DMS114 treated with DMSO at 0.1 percent for 48 hours (cell line): ENCODE measurements around the gene P2RX5.
"Not testable (repeated sequence)": the region's sequence is repeated elsewhere in the genome, so short reads cannot be mapped to it uniquely, and the experiment has no call there.

ENCODE experiments used
- DNase-seq: peaks from one replicate; lab custom pipeline; 2025; ENCODE audit not compliant: unreplicated experiment; lab: John Stamatoyannopoulos, UW

Gene P2RX5

DNA sequence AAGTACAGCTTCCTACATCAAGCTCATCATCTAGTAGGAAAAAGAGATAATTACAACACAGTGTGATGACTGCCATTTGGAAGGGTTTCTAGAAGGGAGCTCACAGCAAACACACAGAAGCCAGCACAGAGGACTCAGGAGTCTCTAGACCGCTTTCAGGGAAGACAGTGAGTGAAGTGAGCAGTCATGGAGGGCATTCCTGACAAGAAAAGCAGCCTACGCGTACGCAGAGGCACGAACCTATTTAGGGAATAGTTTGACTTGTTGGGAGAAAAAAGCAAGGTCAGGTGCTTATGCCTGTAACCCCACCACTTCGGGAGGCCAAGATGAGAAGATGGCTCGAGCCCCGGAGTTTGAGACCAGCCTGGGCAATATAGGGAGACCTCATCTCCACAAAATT is 19.3 kb upstream of the P2RX5 start:
- DNase-seq = no peak

DNA sequence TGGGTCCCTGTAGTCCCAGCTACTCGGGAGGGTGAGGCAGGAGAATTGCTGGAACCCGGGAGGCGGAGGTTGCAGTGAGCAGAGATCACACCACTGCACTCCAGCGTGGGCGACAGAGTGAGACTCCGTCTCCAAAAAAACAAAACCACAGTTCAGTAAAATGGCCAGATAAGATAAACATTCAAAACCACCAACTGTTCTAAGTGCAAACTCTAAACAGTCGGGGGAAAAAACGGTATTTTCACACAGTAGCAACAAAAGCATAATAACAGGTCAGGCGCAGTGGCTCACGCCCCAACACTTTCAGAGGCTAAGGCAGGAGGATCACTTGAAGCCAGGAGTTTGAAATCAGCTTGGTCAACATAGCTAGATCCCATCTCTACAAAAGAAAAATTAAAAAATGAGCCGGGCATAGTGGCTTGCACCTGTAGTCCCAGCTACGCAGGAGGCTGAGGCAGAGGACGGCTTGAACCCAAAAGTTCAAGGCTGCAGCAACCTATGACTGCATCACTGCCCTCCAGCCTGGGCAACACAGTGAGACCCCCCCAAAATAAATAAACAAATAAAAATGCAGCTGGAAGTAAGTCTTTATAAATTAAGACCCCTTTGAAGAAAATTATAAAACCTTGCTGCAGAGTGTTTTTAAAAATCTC is 17.0 kb upstream of the P2RX5 start:
- DNase-seq = no peak

DNA sequence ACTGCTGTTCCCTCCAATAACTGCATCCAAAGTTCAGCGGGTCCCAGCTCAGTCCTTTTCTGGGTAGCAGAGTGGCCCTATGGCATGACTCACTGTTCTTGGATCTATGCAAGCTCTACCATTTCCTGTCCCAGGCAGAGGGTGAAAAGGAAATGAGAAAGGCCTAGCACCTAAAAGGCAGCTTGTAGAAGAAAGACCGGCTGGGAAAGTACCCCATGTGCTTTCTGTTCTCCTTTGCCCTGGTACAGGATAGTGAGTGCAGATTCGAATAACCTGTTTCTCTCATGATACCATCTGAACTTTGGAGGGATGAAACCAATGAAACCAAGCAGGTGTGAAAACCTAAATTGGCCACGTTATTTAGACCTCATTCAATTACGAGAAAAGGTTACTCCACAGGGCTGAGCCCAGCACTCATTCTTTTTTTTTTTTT is 15.0 kb upstream of the P2RX5 start:
- no peak for DNase-seq

DNA sequence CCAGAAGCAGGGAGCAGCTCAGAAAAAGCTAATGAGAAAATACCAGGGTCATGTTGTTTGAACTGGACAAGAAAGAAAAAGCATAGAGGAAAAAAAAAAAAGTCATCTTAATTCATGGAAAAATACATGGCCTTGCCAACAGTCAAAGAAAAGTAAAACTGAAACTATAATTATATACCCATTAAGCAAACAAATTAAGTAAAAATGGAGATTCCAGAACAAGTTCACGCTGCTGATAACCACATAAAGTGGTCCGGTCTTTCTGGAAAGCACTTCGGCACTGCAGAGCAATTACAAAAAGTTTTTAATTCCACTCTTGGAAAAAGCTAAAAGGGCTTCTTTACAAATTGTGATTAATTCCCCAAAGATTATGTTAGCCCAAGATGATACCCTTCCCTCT is 12.4 kb upstream of the P2RX5 start:
- no peak for DNase-seq

DNA sequence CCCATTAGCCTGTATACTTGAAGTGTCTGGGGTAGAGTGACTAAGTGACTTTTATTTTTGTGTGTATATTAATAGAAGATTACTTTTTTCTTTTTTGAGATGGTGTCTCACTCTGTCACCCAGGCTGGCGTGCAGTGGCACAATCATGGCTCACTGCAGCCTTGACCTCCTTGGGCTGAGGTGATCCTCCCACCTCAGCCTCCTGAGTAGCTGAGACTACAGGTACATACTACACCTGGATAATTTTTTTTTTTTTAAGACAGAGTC is 9.7 kb upstream of the P2RX5 start:
- DNase-seq = not testable (repeated sequence)

DNA sequence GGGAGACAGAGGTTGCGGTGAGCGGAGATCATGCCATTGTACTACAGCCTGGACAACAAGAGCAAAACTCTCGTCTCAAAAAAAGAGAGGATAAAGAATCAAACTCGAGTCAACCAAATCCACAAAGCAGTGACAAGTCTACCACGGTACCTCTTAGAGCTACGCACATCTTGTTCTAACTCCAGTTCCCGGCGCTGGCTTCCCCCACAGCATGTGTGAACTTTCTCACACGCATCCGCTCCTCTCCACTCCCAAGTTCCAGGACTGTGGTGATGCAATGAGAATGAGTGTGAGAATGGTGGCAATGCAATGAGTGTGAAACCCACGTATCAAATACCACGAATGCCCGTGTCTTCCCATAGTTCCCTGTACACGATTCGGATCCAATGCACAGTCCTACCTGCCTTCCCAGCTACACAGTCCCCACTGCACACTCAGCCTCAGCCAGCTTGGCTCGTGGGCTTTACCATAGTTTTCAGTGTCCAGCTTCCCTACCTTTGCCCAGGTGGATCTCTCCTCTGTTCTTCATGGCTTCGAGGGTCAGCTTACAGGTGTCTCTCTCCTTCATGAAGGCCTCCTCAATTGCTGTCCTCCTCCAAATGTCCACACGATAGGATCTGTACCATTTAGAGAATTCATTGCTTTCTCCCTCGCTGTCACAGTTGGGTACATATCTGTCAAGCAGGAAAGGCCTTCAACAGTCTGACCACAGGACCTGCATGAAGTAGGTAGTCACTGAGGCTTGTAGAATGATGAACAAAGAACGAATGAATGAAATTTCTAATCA is 9.2 kb upstream of the P2RX5 start:
- no peak for DNase-seq

DNA sequence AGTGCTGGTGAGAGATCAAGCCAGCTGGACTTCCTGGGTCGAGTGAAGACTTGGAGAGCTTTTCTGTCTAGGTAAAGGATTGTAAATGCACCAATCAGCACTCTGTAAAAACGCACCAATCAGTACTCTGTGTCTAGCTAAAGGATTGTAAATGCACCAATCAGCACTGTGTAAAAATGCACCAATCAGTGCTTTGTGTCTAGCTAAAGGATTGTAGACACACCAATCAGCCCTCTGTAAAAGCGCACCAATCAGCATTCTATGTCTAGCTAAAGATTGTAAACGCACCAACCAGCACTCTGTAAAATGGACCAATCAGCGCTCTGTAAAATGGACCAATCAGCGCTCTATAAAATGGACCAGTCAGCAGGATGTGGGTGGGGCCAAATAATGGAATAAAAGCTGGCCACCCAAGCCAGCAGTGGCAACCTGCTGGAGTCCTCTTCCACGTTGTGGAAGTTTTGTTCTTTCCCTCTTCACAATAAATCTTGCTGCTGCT is 6.1 kb upstream of the P2RX5 start:
- not testable (repeated sequence) for DNase-seq

DNA sequence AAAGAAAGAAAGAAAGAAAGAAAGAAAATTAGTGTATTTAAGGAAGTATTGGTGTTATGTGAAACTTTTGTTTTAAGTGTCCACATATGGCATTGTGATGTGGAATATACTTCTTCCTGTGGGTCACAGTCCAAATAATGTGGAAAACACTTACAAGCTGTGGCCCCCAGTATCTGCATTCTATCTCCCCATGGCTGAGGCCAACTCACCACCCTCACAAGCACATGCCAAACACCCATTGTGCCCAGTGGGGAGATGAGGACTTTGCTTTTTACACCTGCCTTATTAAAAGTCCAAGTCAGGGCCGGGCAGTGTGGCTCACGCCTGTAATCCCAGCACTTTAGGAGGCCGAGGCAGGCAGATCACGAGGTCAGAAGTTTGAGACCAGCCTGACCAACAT is 4.0 kb upstream of the P2RX5 start:
- DNase-seq = no peak

DNA sequence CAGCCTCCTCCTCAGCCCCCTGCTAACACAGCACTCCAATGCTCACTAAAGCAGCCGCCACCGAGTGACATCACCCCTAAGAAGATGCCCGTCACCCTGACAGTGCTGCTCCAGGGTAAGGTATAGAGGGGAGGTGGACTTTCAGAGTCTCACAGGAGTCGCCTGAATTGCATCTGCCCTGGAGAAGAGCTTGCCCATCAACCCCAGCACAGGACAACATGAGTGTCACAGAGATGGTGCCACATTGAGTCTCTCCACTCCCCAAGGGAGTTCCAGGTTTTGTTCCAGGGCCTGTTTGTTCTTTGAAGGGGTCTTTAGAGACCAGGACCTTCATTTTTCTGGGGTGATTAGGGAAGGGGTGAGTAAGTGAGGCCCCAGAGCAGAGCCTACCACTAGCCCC is 2.2 kb upstream of the P2RX5 start:
- DNase-seq = no peak

DNA sequence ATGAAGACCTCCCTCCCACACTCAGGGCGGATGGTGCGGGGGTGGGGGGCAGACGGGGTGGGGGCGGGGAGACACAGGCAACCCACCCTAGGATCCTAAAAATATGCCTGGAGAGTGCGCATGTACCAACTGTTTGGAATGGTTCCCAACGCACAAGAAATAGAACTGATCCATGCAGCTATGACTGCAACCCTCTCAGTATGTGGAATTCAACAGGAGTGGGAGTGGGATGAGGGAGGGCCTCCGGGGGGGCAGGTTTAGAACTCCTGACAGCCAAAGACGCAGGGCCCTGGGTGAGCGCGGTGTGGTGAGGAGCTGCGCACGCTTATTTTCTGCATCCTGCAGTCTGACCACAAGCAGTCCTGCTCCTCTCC is 1.1 kb upstream of the P2RX5 start:
- DNase-seq = no peak

DNA sequence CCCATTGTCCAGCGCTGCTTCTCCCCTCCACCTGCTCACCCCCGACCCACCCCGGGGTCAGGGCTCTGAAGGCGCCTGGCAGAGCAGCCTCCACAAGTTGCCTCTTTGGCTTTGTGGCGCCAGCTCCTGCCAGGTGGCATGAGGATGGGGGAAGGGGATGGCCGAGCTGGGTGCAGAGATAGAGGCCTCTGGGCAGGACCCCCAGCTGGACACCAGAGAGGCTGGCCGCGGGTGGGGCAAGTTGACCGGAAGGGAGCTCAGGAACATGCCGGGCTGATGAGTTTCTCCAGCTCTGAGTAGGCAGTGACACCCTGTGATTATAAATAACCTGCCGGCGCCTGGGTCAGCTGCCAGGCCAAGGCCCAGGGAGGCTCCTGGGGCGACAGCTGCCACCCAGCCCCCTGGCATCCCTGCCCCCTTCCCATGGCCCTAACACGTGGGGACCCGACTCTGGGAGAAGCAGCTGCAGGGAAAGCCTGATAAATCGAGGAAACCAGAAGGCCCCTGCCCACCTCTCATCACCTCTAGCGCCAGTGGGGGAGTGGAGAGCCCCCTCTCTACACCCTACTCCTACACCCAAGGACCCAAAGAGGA is 729 bp downstream of the P2RX5 start:
- no peak for DNase-seq

DNA sequence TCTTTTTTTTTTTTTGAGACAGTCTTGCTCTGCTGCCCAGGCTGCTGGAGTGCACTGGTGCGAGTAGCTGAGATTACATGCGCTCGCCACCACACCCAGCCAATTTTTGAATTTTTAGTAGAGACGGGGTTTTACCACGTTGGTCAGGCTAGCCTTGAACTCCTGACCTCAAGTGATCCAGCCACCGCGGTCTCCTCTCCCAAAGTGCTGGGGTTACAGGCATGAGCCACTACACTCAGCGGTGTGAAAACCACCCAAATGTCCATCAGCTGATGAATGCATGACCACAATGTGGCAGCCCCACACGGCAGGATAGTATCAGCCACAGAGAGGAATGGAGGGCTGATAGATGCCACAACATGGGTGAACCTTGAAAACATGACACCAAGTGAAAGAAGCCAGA is 2.1 kb downstream of the P2RX5 start:
- DNase-seq = no peak

DNA sequence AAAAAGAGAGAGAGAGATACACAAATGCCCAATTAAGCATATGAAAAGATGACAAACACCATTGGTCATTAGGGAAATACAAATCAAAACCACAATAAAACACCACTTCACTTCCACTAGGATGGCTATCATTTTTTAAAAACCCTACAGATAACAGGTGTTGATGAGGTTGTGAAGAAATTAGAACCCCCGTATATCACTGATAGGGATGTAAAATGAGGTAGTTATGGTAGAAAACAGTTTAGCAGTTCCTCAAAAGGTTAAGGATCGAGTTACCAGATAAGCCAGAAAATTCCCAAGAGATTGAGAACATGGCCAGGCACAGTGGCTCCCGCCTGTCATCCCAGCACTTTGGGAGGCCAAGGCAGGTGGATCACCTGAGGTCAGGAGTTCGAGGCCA is 2.8 kb downstream of the P2RX5 start:
- no peak for DNase-seq

DNA sequence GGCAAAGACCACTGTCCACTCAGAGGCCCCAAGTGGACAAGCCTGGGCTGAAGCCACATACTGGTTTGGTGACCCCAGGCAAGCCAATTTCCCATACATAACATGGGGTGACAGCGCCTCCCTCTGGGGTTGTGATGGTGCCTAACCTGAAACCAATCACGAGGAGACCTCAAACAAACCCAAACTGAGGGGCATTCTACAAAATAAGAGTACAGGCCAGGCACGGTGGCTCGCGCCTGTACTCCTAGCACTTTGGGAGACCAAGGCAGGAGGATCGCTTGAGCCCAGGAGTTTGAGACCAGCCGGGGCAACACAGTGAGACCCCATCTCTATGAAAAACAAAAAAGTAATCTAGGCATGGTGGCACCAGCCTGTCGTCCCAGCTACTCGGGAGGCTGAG is 3.6 kb downstream of the P2RX5 start:
- DNase-seq = no peak

DNA sequence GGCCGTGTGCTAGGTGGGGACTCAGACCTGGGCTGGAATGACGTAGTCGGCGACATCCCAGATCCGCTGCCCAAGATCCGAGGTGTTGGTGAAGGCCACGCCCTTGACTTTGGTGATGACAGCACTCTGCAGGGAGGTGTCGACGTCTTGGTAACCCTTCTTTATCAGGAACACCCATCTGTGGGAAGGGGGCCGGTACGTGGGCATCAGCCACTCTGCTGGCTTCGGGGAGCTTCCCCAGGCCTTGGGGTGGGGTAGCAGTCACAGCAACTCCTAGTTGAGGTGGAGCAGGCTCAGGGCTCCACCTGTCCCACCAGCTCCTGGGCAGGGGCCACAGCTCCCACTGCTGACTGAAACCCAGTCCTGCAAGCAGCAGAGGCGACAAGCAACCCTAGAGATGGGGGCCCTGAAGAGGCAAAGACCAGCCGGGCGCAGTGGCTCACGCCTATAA is 4.3 kb downstream of the P2RX5 start:
- DNase-seq = no peak

DNA sequence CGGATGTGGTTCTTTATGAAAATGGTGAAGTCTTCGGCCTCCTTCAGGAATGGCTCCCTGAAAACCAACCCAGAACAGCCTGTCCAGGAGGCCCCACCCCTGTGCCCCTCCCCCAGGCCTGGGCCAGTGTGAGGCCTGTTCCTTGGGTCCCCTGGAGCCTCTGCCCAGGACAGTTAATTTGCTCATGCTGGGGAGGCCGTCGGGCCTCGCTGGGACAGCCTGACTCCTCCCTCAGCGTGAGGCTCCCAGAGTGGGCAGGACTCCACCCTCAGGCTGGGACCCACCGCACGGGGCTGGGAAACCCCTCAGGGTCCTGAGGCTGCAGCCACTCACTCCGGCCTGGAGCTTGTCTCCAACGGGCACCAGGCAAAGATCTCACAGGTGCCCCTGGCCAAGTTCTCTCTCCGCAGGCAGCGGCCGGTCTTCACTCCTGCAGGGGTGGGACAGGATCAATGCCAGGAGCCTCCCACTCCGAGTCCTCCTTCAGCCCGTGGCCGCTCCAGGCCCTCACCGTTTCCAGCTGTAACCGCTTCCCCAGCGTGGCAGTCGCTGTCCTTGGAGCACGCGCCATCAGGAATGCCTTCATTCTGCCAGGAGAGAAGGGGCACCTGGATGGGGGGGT is 5.8 kb downstream of the P2RX5 start:
- no peak for DNase-seq

DNA sequence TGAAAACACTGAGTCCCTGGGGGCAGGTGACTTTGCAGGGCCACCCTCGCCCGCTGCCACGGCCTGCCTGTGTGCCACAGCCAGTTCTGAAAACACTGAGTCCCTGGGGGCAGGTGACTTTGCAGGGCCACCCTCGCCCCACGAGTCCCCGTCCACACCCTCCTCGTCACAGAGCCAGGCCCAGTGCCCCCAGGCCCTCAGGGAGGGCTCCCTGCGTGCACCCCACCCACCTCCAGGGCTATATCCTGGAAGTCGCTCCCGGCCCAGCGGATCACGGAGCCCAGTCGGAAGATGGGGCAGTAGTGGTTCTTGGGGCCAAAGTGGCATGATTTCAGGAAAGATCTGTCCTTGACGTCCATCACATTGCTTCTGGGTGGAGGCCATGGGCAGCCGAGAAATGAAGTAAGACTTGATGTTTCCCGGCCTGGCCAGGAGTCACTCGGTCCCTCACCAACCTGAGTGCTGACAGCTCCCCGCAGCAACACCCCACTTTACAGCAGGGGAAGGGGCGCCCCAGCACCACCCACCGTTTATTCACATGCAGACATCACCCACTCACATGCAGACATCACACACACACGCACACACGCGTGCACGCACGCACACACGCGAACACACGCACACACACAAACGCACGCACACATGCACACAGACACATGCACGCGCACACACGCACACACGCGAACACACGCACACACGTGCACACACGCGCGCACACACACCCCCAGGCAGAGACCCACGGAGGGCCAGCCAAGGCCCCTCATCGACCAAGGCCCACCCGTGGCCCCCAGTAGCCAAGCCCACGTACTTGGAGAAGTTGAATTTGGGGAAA is 6.5 kb downstream of the P2RX5 start:
- no peak for DNase-seq

DNA sequence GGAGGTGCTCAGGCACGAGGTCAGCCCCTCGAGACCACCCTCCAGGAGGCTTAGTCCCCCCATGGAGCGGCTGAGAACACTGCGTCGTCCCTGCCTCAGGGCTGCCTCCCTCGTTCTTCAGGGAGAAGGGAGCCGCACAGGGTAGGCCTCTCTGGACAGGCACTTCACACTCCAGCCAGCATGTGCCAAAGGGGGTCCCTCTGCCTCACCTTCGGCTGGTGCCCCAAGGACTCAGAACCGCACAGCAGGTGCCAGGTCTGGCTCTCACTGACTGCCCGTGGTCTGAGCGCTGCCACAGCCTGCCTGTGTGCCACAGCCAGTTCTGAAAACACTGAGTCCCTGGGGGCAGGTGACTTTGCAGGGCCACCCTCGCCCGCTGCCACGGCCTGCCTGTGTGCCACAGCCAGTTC is 7.1 kb downstream of the P2RX5 start:
- DNase-seq = no peak

DNA sequence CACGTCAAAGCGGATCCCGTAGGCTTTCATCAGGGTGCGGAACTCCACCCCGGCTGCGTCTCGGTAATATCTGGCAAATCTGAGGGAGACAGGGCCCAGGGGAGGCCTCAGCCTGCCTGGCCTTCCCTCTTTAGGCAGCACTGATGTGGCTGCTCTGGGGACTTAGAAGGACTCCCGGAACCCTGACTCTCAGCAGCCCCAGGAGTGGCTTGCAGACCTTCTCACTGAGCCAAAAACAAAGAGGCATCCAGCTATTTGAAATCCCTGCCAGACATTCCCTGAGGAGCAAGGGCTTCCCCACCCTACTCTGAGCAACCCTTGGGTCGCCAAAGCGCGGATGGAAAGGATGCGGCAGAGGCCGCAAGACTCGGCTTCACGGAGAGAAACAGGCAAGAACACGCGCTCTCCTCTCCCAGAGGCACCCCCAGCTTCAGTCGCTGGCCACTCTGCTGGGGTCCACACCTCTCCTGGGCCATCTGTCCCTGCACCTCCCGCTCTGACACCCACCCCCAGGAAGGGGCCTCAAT is 7.9 kb downstream of the P2RX5 start:
- DNase-seq = no peak

DNA sequence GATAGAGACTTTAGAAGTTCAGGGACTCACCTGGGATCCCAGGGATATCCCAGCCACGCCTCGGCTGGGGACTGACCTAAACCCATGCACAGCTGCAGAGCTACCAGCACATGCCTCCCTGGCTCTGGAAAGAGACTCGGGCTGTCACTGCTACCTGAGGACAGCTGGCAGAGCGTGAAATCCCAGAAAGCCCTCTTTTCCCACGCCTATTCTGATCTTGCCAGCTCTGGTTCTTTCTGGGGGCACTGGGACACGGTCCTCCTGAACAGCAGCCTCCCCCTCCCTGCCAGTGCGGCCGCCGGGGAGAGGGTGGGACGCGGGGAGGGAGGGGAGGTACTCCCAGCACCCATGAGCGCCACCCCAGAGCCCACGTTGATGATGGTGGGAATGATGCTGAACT is 10.8 kb downstream of the P2RX5 start:
- no peak for DNase-seq

DNA sequence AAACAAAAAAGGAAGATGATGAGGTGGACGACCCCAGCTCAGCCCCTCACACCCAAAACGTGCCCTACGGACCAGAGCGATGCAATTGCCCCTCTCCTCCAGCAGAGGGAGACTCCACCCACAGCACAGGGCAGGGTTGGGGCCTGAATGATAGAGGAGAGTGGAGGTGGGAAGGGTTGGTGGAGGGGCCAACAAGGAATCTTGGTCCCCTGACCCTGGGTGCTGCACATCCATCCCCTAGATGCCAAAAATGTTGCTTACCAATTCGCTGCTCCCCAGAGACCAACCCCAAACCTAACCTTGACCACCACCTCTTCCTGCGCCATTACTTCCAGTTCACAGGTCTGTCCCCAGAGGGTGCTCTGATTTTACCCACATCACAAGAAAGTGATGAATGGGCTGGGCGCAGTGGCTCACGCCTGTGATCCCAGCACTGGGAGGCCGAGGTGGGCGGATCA is 12.9 kb downstream of the P2RX5 start:
- DNase-seq = no peak
